Activated CD4-positive, alpha-beta memory T cell treated with anti-CD3 and anti-CD28 coated beads for 36 hours (primary cell): Measurements from ENCODE around the gene THOC1. TPM values are rescaled to one million over a fixed set of nuclear protein-coding genes. Genes with fewer than 3 reads are reported as not detected.
"Not testable (repeated sequence)": the region's sequence is repeated elsewhere in the genome, so short reads cannot be mapped to it uniquely, and the experiment has no call there.

ENCODE experiments used
- CTCF ChIA-PET: fragments of 350-600 bp; sonication (Branson Sonifier 250); formaldehyde crosslinking; loops from one replicate; lab custom pipeline; 2021; ENCODE audit warnings: antibody characterized with exemption, inconsistent platforms; lab: Charles Lee
- POLR2A ChIA-PET: fragments of 350-600 bp; sonication (Branson Sonifier 250); formaldehyde crosslinking; loops from one replicate; lab custom pipeline; 2021; ENCODE audit warnings: antibody characterized with exemption; lab: Charles Lee
- DNase-seq: peaks from one replicate; pipeline ENCODE4 v3.0.0-alpha.2; 2020
- H3K27ac Mint-ChIP-seq: one replicate; pipeline ENCODE4 v1.8.0; 2021; ENCODE audit warnings: mixed read lengths
- H3K27me3 Mint-ChIP-seq: one replicate; pipeline ENCODE4 v1.8.0; 2021; ENCODE audit warnings: mixed read lengths
- H3K36me3 Mint-ChIP-seq: one replicate; pipeline ENCODE4 v1.8.0; 2021; ENCODE audit warnings: mixed read lengths
- H3K4me1 Mint-ChIP-seq: one replicate; pipeline ENCODE4 v1.8.0; 2021; ENCODE audit warnings: low read depth, mixed read lengths
- H3K4me3 Mint-ChIP-seq: one replicate; pipeline ENCODE4 v1.8.0; 2021; ENCODE audit warnings: mild to moderate bottlenecking, mixed read lengths
- H3K9me3 Mint-ChIP-seq: one replicate; pipeline ENCODE4 v1.8.0; 2021; ENCODE audit warnings: mixed read lengths
- intact Hi-C: fragments of 100-400 bp; cut with micrococcal nuclease; formaldehyde crosslinking; loops from one replicate; pipeline ENCODE4 v1.15.1; 2023
- total RNA-seq, 2 experiments: library from RNA; stranded (reverse); gene quantifications; one replicate each; pipeline ENCODE4 v1.2.3, GENCODE V29; 2021

Gene THOC1
- total RNA-seq, 2 experiments from 2014 or later = 54.0 to 57.9 TPM

DNA sequence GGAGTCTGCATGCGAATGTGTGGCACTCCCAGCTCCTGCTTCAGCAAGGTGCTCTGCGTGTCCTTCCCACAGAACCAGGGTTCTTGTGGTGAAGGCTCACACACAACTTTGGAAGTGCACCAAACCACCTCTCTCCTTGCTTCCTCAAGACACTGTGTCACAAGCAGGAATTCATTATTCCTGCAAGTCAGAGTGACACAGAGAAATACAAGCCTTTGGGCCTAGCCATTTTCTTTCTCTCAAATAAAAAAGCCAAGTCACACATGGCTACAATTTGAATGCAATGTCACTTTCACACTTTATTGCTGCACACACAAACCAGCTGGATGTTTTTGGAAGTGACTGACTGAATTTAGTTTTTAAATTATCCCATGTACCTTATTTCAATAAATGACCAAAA lies 30.1 kb upstream of the THOC1 start:
- ChIA-PET CTCF (no interaction called here), POLR2A (no interaction called here)
- Mint-ChIP-seq H3K36me3 (no peaks in the 10 kb centered on the region), H3K27ac (no peak overlapping the region), H3K4me1 (no peaks in the 10 kb centered on the region), H3K9me3 (peaks cover 2% of the 10 kb centered on the region), H3K27me3 (peaks cover 2% of the 10 kb centered on the region), H3K4me3 (no peak overlapping the region)
- no peak for DNase-seq
- intact Hi-C loops = no loop called here

DNA sequence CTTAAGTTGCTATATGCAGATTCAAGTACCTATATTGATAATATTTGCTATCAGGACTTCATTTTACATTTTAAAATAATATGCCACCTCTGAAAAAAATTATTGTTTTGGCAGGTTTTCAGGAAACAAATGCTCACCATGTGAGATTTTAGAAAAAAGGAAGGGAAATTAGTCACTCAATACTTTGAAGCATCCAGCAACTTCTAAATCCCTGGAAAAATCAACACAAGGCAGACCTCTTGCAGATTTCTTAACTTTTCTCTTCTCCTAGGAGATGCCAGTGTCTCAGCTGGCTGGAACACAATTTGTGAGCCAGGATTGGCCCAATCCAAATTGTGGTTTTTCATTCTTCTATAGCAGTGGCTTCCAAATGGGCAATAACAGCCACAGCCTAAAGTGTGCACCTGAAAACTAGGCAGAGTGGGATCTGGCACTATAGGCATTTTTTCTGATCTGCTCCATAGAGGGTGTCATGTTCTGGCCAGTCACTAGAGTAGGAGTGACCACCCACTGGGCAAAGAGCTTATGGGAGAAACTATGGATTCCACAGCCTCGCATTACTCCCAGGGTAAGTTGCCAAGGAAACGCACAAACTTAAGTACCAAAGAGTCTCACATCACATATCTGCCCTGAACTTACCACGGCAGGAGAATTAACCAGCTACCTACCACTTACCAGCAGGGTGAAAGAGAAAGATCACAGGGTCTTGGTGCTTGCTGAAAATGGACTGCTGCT lies 28.1 kb upstream of the THOC1 start:
- DNase-seq = no peak
- H3K27ac Mint-ChIP-seq = no peak overlapping the region
- no peaks in the 10 kb centered on the region for H3K36me3 Mint-ChIP-seq
- intact Hi-C loops = no loop called here
- no peaks in the 10 kb centered on the region for H3K27me3 Mint-ChIP-seq
- no peaks in the 10 kb centered on the region for H3K4me1 Mint-ChIP-seq
- H3K4me3 Mint-ChIP-seq = no peak overlapping the region
- H3K9me3 Mint-ChIP-seq = peaks cover 2% of the 10 kb centered on the region
- ChIA-PET CTCF (no interaction called here), POLR2A (no interaction called here)

DNA sequence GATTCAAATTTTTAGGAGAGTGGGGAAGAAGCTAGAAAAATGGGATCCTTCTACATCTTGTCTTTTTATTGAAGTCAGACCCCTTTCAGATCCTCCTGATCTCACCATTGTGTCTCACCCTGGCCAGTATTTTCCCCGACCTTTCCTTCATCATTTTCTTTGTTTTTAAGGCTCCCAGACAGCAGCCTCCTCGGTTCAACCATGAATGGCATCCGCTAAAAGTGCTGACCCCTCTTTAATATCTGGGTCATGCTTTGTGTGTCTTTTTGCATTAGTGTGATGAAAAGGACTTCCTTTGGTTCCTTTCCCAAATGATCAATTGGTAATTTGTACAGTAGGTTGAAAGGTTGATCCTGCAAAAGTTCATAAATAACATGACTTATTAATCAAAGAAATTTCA lies 26.7 kb upstream of the THOC1 start:
- CTCF ChIA-PET = no interaction called here
- no peaks in the 10 kb centered on the region for H3K36me3 Mint-ChIP-seq
- intact Hi-C loops = no loop called here
- H3K27ac Mint-ChIP-seq = no peak overlapping the region
- H3K4me1 Mint-ChIP-seq = no peaks in the 10 kb centered on the region
- no peak overlapping the region for H3K4me3 Mint-ChIP-seq
- POLR2A ChIA-PET = no interaction called here
- H3K27me3 Mint-ChIP-seq = peaks cover 6% of the 10 kb centered on the region
- peaks cover 5% of the 10 kb centered on the region for H3K9me3 Mint-ChIP-seq
- no peak for DNase-seq

DNA sequence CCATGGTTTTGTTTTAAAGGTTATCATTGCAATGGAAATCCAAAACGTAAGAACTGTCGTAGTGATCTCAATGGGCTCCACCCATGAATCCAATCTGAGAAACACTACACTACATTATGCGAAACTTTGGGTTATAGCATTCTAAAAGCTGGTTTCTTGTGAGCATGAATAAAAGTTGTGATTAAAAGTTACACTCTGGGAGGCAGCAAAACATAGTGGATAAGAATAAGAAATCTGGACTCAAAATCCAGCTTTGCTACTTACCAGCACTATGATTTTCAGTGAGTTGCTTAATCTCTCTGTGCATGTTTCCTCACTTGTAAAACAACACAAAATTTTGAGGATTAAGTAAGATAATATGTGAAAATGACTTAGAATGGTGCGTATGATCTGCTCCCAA lies 25.7 kb upstream of the THOC1 start:
- no peak overlapping the region for H3K27ac Mint-ChIP-seq
- peaks cover 10% of the 10 kb centered on the region for H3K27me3 Mint-ChIP-seq
- ChIA-PET POLR2A (no interaction called here), CTCF (no interaction called here)
- no peaks in the 10 kb centered on the region for H3K36me3 Mint-ChIP-seq
- DNase-seq = no peak
- H3K4me1 Mint-ChIP-seq = no peaks in the 10 kb centered on the region
- no peak overlapping the region for H3K4me3 Mint-ChIP-seq
- intact Hi-C loops = no loop called here
- H3K9me3 Mint-ChIP-seq = peaks cover 7% of the 10 kb centered on the region

DNA sequence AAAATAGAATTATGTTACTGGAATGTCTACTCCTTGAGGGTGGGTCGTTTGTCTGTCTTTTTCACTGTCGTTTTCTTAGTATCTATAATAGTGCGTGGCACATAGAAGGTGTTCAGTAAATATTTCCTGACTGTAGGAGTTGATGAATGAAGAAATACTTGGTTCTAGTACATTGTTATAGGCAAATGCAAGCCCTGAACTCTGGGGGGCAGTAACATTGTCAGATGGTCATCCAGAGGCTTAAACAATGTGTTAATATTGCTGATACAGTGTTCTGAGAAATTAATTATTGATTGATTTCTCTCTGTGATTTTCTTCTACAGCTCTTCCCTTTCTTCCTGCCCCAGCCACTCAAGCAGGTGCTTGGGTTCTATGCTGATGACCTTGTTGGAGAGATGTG lies 24.4 kb upstream of the THOC1 start:
- H3K4me3 Mint-ChIP-seq = no peak overlapping the region
- ChIA-PET POLR2A (no interaction called here), CTCF (no interaction called here)
- peaks cover 7% of the 10 kb centered on the region for H3K9me3 Mint-ChIP-seq
- H3K27ac Mint-ChIP-seq = no peak overlapping the region
- H3K36me3 Mint-ChIP-seq = no peaks in the 10 kb centered on the region
- no peaks in the 10 kb centered on the region for H3K4me1 Mint-ChIP-seq
- DNase-seq = no peak
- intact Hi-C loops = no loop called here
- H3K27me3 Mint-ChIP-seq = peaks cover 11% of the 10 kb centered on the region

DNA sequence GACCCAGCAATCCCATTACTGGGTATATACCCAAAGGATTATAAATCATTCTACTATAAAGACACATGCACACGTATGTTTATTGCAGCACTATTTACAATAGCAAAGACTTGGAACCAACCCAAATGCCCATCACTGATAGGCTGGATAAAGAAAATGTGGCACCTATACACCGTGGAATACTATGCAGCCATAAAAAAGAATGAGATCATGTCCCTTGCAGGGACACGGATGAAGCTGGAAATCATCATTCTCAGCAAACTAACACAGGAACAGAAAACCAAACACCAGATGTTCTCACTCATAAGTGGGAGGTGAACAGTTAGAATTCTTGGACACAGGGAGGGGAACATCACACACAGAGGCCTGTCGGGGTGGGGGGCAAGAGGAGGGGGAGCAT lies 22.1 kb upstream of the THOC1 start:
- CTCF ChIA-PET = interaction anchor here (0.7 kb wide), 1 partner anchor 490 kb away, joined by 3 read pairs; no protein-coding TSS in a partner anchor
- POLR2A ChIA-PET, H3K36me3 Mint-ChIP-seq, DNase-seq, H3K9me3 Mint-ChIP-seq, H3K4me3 Mint-ChIP-seq, intact Hi-C loops, H3K4me1 Mint-ChIP-seq, H3K27ac Mint-ChIP-seq: not testable (repeated sequence)
- peaks cover 11% of the 10 kb centered on the region for H3K27me3 Mint-ChIP-seq

DNA sequence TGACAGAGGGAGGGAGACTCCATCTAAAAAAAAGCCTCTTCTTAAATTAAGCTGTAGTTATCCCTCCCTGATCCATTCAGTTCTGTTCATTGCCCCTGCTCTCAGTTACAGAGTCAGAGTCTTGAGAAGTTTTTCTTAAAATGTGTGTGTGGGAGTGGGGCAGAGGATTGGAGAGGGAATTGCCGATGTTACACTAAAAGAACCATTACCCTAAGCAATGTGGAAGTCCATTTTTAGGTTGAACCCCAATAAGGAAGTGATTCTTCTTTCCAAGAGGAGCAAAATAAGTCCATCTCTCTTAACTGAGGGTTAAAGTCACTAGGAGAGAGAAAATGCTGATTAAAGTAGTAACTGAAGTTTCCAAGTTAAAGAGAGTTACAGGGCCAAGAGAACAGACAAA lies 21.2 kb upstream of the THOC1 start:
- intact Hi-C loops = no loop called here
- Mint-ChIP-seq H3K4me1 (peaks cover 7% of the 10 kb centered on the region), H3K4me3 (no peak overlapping the region), H3K27me3 (peaks cover 11% of the 10 kb centered on the region), H3K36me3 (no peaks in the 10 kb centered on the region), H3K9me3 (peaks cover 4% of the 10 kb centered on the region), H3K27ac (no peak overlapping the region)
- DNase-seq = no peak
- CTCF ChIA-PET = no interaction called here
- POLR2A ChIA-PET = no interaction called here

DNA sequence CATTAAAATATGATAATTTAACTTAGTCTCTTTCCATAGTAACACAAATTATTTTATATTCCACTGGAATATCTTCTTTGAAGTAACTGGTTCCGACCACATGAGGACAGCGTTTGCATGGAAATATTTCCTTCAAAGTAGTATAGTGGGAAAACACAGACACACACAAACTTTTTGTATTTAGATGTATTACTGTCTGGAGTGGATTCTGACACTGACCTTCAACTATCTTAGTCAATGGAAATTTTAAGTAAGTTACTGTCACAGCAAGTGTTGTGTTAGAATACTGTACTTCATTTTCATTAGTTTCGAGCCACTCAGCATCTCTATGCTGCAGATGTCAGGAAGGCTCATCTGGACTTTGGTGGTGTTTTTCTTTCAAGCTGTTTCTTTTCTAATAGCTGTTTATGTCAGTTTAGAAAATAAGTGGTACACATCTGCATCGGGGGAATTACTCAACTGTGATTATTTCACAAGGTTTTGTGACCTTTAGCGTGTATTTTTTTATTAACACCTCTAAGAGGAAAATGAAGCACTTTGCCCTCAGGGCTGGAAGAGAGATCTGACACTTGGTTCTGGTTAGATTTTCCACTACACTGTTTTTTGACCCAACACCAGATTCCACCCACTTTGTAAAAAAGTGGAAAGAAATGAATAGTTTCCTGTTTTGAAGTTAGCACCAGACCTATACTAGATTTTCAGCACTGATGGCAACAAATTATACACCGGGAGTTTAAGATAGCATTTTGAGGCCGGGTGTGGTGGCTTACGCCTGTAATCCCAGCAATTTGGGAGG lies 18.9 kb upstream of the THOC1 start:
- CTCF ChIA-PET = no interaction called here
- H3K36me3 Mint-ChIP-seq = no peaks in the 10 kb centered on the region
- H3K4me3 Mint-ChIP-seq = no peak overlapping the region
- H3K27ac Mint-ChIP-seq = no peak overlapping the region
- intact Hi-C loops = no loop called here
- peaks cover 11% of the 10 kb centered on the region for H3K27me3 Mint-ChIP-seq
- POLR2A ChIA-PET = no interaction called here
- DNase-seq = no peak
- peaks cover 7% of the 10 kb centered on the region for H3K4me1 Mint-ChIP-seq
- H3K9me3 Mint-ChIP-seq = peaks cover 4% of the 10 kb centered on the region

DNA sequence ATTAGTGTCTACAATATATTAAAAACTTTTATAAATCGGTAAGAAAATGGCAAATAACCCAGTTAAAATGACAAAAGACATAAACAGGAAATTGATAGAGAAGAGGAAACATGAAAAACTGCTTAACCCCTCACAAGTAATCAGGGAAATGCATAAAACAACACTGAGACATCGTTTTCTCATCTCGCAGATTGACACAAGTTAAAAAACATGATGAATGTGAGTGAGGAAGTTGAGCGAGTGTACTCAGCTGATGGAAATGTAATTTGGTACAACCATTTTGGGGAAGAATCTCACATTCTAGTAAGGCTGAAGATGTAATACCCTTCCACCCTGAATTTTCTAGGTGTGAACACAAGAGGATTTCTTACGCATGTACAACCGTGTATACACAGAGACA lies 18.0 kb upstream of the THOC1 start:
- ChIA-PET CTCF (no interaction called here), POLR2A (no interaction called here)
- DNase-seq = no peak
- no peaks in the 10 kb centered on the region for H3K36me3 Mint-ChIP-seq
- no peak overlapping the region for H3K27ac Mint-ChIP-seq
- peaks cover 4% of the 10 kb centered on the region for H3K9me3 Mint-ChIP-seq
- intact Hi-C loops = no loop called here
- peaks cover 7% of the 10 kb centered on the region for H3K4me1 Mint-ChIP-seq
- H3K4me3 Mint-ChIP-seq = no peak overlapping the region
- H3K27me3 Mint-ChIP-seq = peaks cover 17% of the 10 kb centered on the region

DNA sequence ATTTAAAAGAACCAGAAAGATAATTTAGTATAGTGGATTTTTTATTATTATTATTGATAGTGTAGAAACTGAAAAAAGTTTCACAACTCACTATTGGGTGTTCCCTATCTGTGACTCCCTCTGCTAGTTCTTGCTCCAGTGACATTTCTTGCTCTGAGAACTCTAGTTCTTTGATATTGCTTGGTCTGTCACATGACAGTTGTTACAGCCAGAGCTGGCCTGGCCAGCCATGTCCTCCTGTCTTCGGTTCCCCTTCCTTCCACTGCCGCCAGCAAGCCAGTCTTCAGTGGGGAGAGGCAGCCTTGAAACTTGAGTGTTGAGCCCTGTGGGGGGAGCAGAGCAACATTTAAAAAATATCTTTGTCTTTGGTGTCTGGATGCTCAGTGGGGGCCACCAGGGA lies 7.6 kb upstream of the THOC1 start:
- Mint-ChIP-seq H3K27me3 (peaks cover 7% of the 10 kb centered on the region), H3K27ac (no peak overlapping the region)

DNA sequence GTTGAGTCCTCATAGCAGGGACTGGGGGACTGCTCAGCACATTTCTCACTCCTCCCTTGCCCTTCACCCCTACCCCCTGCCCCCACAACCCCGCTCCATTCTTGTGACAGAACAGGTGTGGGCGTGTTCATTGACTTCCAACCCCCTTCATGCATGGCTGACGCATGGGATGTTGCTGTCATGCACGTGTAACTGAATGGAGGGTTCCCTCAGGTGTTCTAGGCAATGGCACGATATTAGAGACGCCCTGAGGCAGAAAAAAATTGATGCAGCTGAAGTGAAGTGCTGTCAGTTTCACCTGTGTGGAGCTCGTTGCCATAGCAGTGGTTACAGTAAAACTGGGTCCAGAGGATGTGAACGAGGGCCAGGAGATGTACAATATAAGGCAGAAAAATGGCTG lies 6.5 kb upstream of the THOC1 start:
- intact Hi-C loops = no loop called here

More for the DNA sequence above, 7.6 kb upstream of the THOC1 start:
- ChIA-PET CTCF (no interaction called here), POLR2A (no interaction called here)
- Mint-ChIP-seq H3K4me1 (no peaks in the 10 kb centered on the region), H3K36me3 (peaks cover 4% of the 10 kb centered on the region), H3K4me3 (no peak overlapping the region), H3K9me3 (no peaks in the 10 kb centered on the region)
- DNase-seq = no peak
- intact Hi-C loops = no loop called here

DNA sequence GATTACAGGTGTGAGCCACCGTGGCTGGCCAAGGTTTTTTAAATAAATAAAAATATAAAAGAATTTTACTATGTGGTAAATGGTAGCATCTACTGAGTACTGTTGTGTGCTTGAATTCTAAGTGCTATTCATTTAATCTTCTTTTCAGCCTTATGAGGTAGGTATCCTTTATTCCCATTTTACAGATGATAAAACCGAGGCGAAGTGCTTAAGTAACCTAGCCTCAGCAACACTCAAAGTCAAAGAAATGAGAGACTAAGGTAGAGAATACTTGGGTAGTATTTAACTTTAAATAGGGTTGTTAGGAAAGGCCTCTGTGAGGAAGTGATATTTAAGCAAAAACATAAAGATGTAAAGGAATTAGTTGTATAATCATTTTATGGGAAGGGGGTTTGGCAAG lies 5.7 kb upstream of the THOC1 start:
- no peak overlapping the region for H3K4me3 Mint-ChIP-seq
- POLR2A ChIA-PET = no interaction called here
- CTCF ChIA-PET = no interaction called here

More for the DNA sequence above, 6.5 kb upstream of the THOC1 start:
- peaks cover 4% of the 10 kb centered on the region for H3K36me3 Mint-ChIP-seq
- no peak overlapping the region for H3K27ac Mint-ChIP-seq
- no peaks in the 10 kb centered on the region for H3K9me3 Mint-ChIP-seq
- ChIA-PET CTCF (no interaction called here), POLR2A (no interaction called here)
- DNase-seq = no peak
- peaks cover 6% of the 10 kb centered on the region for H3K4me1 Mint-ChIP-seq
- H3K4me3 Mint-ChIP-seq = no peak overlapping the region
- peaks cover 6% of the 10 kb centered on the region for H3K27me3 Mint-ChIP-seq

More for the DNA sequence above, 5.7 kb upstream of the THOC1 start:
- DNase-seq = no peak
- peaks cover 4% of the 10 kb centered on the region for H3K36me3 Mint-ChIP-seq
- H3K27ac Mint-ChIP-seq = no peak overlapping the region
- intact Hi-C loops = no loop called here
- H3K27me3 Mint-ChIP-seq = peaks cover 5% of the 10 kb centered on the region
- peaks cover 6% of the 10 kb centered on the region for H3K4me1 Mint-ChIP-seq
- H3K9me3 Mint-ChIP-seq = no peaks in the 10 kb centered on the region
